Loucy (cell line): ENCODE measurements around the gene SLC16A7.

Experiments used
- EZH2phosphoT487 ChIP-seq: fragments of 200-600 bp; IDR thresholded peaks from 2 replicates; pipeline ENCODE4 v1.6.1; 2018; ENCODE audit warnings: antibody characterized with exemption, mild to moderate bottlenecking, moderate library complexity, borderline replicate concordance
- TF ChIP-seq, protein P1 (sequence below): fragments of 200-600 bp; sonication (generic); conservative IDR thresholded peaks from 2 replicates; pipeline ENCODE4 v1.5.1; 2014; ENCODE audit warnings: mild to moderate bottlenecking, antibody characterized with exemption, low read length

DNA sequence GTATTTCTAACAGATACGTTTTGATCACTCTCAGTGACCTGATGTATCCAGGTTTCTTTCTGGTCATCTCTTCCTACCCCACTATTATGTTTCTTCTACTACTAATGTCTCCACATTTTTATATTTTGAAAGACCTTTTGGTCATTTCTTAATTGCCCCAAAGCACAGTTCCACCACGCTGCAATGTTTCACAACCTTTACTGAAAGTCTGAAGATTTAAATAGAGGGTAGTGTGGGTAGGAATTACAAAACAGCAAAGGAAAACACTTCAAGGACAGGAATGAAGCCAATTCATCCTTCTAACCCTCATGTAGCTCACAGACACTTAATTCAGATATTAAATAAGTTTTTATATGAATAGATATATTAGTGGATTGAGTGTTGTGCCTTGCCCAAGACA lies 36.1 kb upstream of the SLC16A7 start:
- TF ChIP-seq, protein P1, sequence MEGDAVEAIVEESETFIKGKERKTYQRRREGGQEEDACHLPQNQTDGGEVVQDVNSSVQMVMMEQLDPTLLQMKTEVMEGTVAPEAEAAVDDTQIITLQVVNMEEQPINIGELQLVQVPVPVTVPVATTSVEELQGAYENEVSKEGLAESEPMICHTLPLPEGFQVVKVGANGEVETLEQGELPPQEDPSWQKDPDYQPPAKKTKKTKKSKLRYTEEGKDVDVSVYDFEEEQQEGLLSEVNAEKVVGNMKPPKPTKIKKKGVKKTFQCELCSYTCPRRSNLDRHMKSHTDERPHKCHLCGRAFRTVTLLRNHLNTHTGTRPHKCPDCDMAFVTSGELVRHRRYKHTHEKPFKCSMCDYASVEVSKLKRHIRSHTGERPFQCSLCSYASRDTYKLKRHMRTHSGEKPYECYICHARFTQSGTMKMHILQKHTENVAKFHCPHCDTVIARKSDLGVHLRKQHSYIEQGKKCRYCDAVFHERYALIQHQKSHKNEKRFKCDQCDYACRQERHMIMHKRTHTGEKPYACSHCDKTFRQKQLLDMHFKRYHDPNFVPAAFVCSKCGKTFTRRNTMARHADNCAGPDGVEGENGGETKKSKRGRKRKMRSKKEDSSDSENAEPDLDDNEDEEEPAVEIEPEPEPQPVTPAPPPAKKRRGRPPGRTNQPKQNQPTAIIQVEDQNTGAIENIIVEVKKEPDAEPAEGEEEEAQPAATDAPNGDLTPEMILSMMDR = no peak
- TF ChIP-seq EZH2phosphoT487 = no peak
